Kidney epithelial cell (primary cell): ENCODE measurements around the gene SELENOM. TPM values are rescaled to one million over a fixed set of nuclear protein-coding genes. Genes with fewer than 3 reads are reported as not detected.
A peak's percentile ranks its signal among the peaks of the same experiment; 100 is the strongest.

ENCODE experiments used
- DNase-seq: peaks from one replicate; pipeline ENCODE4 v3.0.0-alpha.2; 2010; ENCODE audit warnings: low read depth
- H3K27me3 ChIP-seq: 2 replicates; pipeline ENCODE4 v1.6.0; 2011; ENCODE audit warnings: low read length; ENCODE audit not compliant: control insufficient read depth, insufficient read depth
- H3K36me3 ChIP-seq: 2 replicates; pipeline ENCODE4 v1.5.1; 2011; ENCODE audit warnings: low read length; ENCODE audit not compliant: control insufficient read depth, insufficient read depth
- H3K4me3 ChIP-seq: 2 replicates; pipeline ENCODE4 v1.5.1; 2011; ENCODE audit warnings: low read depth, mild to moderate bottlenecking, control low read depth, low read length
- CTCF ChIP-seq: IDR thresholded peaks from 2 replicates; pipeline ENCODE4 v1.5.1; 2011; ENCODE audit warnings: mild to moderate bottlenecking, moderate library complexity, low read length, control low read depth, inconsistent platforms; ENCODE audit not compliant: insufficient read depth, poor library complexity, severe bottlenecking
- total RNA-seq: library from RNA; depleted of rRNA; stranded (reverse); fragments of >200 nt; gene quantifications from 2 replicates; pipeline ENCODE4 v1.2.3, GENCODE V29; 2015

Gene SELENOM
- total RNA-seq, 1 donor from 2014 or later = 55.2 TPM

DNA sequence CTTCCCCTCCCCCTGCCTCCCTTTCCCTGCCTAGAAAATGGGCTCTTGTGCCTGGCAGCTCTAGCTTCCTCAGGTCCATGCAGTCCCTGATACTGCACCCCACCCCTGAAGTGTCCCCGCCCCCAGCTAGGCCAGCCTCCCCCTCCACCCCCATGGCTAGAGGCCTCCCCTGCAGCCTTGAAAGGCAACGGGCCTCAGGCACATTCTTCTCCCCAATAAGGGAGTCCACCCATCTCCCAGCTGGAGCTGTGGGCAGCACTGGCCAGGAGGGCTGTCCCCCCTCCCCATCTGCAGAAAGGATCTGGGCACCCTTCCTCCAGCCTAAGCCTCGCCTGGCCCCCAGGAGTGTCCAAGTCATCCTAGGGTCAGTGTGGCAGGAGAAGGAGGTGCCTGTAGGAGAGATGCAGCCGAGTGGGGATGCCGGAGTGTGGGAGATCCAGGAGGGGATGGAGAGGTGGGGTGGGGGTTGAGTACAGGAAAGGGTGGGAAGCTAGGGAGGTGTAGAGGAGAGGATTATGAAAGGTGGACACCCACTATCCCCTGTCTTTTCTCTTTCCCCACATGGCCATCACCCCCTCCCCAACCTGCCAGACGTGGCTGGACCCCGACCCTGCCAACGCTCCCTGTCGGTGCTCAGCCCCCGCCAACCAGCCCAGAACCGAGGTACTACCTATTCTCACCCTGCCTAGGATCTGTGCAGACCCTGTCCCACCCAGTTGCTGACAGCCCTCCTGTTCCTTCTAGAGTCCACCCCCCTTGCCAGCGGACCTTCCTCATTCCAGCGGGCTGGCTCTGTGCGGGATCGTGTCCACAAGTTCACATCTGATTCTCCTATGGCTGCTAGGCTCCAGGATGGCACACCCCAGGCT, 16.9 kb downstream of the SELENOM start:
- Histone ChIP-seq H3K4me3 (no peak overlapping the region), H3K27me3 (no peaks in the 10 kb centered on the region), H3K36me3 (peaks cover 15% of the 10 kb centered on the region)
- no peak for TF ChIP-seq CTCF
- DNase-seq = no peak

- Histone ChIP-seq H3K27me3 (no peaks in the 10 kb centered on the region), H3K36me3 (peaks cover 10% of the 10 kb centered on the region), H3K4me3 (no peak overlapping the region)
- no peak for DNase-seq
- peak; percentile 81 for TF ChIP-seq CTCF
Measured at GRCh38 chr22:31089160-31090100, 17.9 kb downstream of the SELENOM start.

- no peak overlapping the region for H3K4me3 ChIP-seq
- no peak for TF ChIP-seq CTCF
- peaks cover 10% of the 10 kb centered on the region for H3K36me3 ChIP-seq
Measured at GRCh38 chr22:31088233-31088986, 19.0 kb downstream of the SELENOM start.

GRCh38 chr22:31087744-31088215, 19.6 kb downstream of the SELENOM start:
- no peak overlapping the region for H3K4me3 ChIP-seq
- H3K27me3 ChIP-seq = no peaks in the 10 kb centered on the region
- no peak for DNase-seq
- H3K36me3 ChIP-seq = peaks cover 10% of the 10 kb centered on the region
- TF ChIP-seq CTCF = no peak

More at GRCh38 chr22:31088233-31088986, 19.0 kb downstream of the SELENOM start:
- no peaks in the 10 kb centered on the region for H3K27me3 ChIP-seq
- DNase-seq = no peak

DNA sequence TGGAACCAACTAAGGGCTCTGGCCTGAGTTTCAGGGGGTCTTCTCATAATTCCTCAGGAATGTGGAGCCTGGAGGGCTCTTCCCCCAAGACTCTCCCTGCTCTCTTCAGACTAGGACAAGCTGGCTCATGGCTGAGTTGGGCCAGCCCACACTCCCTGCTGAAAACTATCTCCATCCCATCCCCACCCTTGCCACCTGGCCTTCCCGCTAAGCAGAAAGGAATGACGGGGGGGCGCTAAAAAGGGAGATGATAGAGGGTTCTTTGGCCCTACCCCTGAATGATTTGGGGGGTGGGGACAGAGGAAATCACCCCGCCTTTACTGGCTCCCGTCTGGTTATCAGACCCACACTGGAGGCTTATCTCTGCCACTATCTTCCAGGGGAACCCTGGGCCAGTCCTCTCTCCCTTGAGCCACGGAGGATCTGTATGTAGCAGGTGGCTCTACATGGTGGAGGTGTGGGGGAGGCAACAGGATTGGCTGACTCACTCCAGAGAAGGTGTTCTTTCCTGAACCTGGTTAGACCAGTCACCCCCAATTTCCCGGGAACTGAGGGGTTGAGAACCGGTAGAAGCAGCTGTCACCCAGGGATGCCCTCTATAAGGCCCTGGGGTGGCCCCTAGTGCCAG, 20.6 kb downstream of the SELENOM start:
- Histone ChIP-seq H3K27me3 (no peaks in the 10 kb centered on the region), H3K36me3 (peaks cover 7% of the 10 kb centered on the region), H3K4me3 (no peak overlapping the region)
- no peak for TF ChIP-seq CTCF
- DNase-seq = no peak
